ENCODE data around the gene RRBP1.

RRBP1 gene

DNA sequence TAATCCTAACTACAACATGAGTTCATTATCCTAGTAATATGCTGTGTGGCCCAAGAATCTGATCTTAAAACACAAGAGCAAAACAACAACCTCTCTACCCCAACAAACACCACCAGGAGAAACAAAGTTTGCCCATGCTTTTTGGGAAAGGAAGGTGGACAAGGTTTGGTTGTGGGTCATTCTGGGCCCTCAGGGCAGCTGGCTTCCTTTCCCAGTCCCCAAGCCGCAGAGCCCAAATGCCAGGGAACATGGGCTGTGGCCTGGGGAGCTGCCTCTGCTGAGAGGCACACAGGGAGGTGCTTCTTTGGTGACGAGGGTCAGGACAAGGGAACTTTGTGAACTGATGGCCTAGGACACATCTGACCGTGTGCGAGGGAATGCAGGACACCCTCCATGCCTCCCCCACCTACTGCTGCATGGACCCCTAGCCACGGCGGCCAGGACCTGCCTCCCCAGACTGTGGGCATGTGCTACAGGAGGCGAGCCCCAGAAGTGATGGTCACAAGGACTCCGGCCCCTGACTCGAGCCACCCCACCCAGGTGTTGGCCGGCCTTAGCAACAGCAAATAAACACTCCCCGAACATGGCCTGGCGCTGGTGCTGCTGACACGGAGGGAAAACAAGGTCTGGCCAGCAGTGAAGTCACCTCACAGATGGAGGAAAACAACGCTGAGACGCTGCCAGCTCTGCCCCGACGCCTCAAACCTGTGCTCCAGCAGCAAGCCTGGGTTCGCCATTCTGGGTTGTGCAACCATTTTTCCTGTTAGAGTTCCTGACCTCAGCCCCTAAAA lies 55.6 kb downstream of the RRBP1 start:
- DNase-seq (no peak), ATAC-seq (no peak)
- Mint-ChIP-seq H3K9me3 (no peaks in the 10 kb centered on the region), H3K27me3 (no peaks in the 10 kb centered on the region), H3K4me3 (no peak overlapping the region), H3K27ac (no peak overlapping the region), H3K4me1 (no peaks in the 10 kb centered on the region), H3K36me3 (ENCODE audit: low read depth) (peaks cover 2% of the 10 kb centered on the region)

DNA sequence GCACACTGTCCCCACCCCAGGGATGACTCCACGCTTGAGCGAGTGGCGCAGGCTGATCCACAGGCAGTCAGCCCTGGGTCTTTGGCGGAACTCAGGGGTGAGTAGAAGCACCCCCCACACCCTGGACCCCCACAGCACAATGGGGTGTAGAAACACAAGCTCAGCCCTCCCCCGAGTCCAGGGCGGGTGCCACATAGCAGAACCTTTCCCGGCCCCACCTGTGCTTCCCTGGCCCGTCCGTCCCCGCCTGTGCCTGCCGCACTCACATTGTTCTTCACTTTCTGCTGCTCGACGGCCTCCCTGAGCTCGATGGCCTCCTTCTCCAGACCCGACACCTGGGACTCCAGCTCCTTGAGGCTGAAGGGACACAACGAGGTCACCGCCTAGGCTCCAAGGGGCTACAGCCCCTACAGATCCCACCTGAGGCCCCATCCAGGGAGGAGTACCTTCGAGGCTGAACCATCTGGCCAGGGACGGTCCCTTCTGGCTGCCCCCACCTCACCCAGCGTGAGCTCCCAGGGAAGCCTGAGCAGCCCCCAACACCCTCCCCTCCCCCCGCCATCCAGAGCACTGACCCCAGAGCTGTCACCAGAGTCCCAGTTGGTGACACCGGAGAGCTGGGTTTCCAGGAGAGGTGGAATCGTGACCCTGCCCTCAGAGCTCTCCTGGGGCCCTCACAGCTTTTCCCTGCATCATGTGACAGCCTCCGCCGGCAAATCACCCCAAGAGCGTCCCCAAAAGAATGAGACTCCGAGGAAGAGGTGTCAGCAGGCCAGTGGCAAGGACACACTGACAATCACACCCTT lies 56.6 kb downstream of the RRBP1 start:
- Mint-ChIP-seq H3K9me3 (no peaks in the 10 kb centered on the region), H3K4me1 (no peaks in the 10 kb centered on the region), H3K4me3 (no peak overlapping the region), H3K27ac (no peak overlapping the region), H3K27me3 (no peaks in the 10 kb centered on the region), H3K36me3 (ENCODE audit: low read depth) (peaks cover 2% of the 10 kb centered on the region)
- ATAC-seq (no peak), DNase-seq (no peak)

DNA sequence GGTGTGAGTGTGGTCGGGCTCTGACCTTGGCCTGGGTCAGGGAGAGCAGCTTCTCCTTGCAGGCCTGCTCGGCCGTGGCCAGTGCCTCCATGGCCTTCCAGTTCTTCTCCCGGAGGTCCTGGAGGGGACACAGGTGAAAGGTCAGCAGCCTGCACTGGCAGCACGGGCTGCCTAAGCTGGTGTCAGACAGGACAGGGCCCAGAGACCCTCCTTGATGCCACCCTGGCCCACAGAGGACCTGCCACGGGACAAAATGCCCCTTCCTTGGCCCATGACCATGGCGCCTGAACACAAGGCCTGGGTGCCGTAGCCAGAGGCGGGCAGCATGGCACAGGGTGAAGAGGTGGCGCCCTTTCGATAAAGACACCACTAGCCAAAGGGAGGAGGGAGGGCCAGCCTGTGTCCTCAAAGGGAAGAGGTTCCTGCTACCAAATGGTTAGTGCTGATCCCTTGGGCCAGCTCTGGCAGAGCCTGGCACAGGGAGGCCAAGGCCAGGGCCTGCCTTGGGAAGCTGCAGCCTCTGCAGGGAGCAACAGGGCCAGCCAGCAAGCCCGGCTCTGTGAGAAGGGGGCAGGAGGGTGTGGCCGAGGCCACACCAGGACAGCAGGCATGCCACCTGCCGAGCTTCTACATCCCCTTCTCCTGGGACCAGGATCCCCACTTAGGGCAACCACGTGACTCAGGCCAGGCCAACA lies 57.3 kb downstream of the RRBP1 start:
- no peak overlapping the region for H3K4me3 Mint-ChIP-seq
- H3K36me3 Mint-ChIP-seq (ENCODE audit: low read depth), result peaks cover 2% of the 10 kb centered on the region
- H3K4me1 Mint-ChIP-seq, result no peaks in the 10 kb centered on the region
- DNase-seq, result no peak
- no peak for ATAC-seq
- H3K27ac Mint-ChIP-seq, result no peak overlapping the region
- H3K27me3 Mint-ChIP-seq, result no peaks in the 10 kb centered on the region
- H3K9me3 Mint-ChIP-seq, result no peaks in the 10 kb centered on the region

DNA sequence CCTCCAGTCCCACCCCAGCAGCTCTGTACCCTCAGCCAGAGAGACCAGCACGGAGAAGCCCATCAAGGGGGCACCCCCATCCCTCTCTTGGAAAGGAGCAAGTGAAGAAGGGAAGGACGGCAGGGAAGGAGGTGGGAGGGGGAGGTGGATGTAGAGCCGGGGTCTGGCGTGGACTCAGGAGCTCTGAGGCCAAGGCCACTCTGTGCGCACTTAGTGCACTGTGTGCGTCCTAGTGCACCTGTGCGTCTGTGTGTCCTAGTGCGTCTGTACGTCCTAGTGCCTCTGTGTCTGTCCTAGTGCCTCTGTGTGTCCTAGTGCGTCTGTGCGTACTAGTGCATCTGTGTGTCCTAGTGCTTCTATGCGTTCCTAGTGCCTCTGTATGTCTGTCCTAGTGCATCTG lies 58.0 kb downstream of the RRBP1 start:
- H3K9me3 Mint-ChIP-seq, result no peaks in the 10 kb centered on the region
- H3K4me1 Mint-ChIP-seq, result no peaks in the 10 kb centered on the region
- no peak overlapping the region for H3K4me3 Mint-ChIP-seq
- no peak overlapping the region for H3K27ac Mint-ChIP-seq
- peaks cover 2% of the 10 kb centered on the region for H3K36me3 Mint-ChIP-seq (ENCODE audit: low read depth)
- H3K27me3 Mint-ChIP-seq, result no peaks in the 10 kb centered on the region
- ATAC-seq, result no peak
- DNase-seq, result no peak

DNA sequence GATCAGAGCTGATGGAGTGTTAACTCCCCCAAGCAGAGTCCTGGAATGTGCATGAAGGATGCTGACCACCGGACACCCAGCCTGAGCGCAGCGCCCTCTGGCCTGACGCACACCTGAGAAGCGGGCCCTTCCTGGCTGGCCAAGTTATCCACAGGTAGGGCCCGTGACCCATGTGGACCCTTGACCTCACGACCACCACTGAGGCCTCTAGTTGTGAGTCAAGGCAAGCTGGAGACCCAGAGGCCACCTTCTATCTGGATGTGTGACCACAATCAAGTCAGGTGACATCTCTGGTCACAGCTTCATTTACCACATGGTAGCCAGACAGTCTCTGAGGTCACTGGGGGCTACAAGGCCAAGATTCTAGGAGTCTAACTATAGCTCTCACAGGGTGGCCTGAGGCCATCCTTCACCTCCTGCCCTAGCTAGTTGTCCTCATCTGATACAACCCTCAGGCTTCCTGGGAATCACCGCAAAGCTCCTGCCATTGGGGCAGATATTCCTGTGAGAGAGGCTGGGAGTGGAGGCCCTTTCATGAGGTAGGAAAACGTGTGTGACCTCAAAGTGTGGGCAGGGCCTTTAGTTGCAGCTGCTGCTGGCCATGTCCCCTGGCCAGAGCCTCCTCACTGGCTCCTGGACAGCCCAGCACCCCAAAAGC lies 59.1 kb downstream of the RRBP1 start:
- Mint-ChIP-seq H3K36me3 (ENCODE audit: low read depth) (peaks cover 2% of the 10 kb centered on the region), H3K4me1 (no peaks in the 10 kb centered on the region)
- no peak for ATAC-seq

DNA sequence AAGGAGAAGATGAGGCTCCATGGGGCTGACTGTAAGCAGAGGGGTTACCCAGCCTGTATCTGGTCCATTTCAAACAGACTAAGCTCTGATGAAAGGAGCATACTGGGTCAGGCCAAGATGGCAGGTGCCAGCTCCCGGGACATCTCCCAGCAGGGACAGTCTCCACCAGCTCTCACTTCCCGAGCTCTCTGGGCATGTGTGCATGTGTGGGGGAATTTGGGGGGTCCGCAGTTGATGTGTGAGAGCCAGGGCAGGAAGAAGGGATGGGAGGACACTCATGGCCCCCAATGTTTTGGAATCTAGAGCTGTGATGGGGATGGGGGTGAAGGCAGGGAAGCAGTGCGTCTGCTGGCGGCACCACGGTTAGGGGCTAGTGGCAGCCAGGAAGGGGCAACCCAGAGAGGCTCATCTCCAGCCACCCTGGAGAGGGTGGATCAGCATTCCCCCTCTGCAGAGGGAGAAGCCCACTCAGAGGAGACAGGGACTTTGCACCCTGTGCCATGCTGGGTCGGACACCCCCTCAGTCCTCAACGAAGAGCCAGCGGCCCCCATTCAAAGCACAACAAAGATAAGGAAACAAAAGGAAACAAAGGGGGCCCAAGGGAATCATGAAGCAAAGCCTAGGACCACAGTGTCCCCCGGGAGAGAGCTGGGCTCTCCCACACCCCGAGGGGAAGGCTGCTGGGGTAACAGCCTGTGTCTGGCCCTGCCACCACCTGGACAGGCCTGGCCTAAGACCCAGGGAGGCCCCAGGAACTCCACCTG lies 59.8 kb downstream of the RRBP1 start:
- H3K9me3 Mint-ChIP-seq, result no peaks in the 10 kb centered on the region
- no peak for ATAC-seq
- H3K4me3 Mint-ChIP-seq, result no peak overlapping the region
- H3K27me3 Mint-ChIP-seq, result no peaks in the 10 kb centered on the region
- no peak for DNase-seq
- H3K27ac Mint-ChIP-seq, result no peak overlapping the region
- H3K4me1 Mint-ChIP-seq, result no peaks in the 10 kb centered on the region
- H3K36me3 Mint-ChIP-seq (ENCODE audit: low read depth), result peaks cover 2% of the 10 kb centered on the region

More for the DNA sequence above, 59.1 kb downstream of the RRBP1 start:
- Mint-ChIP-seq H3K27me3 (no peaks in the 10 kb centered on the region), H3K27ac (no peak overlapping the region), H3K4me3 (no peak overlapping the region), H3K9me3 (no peaks in the 10 kb centered on the region)
- no peak for DNase-seq

DNA sequence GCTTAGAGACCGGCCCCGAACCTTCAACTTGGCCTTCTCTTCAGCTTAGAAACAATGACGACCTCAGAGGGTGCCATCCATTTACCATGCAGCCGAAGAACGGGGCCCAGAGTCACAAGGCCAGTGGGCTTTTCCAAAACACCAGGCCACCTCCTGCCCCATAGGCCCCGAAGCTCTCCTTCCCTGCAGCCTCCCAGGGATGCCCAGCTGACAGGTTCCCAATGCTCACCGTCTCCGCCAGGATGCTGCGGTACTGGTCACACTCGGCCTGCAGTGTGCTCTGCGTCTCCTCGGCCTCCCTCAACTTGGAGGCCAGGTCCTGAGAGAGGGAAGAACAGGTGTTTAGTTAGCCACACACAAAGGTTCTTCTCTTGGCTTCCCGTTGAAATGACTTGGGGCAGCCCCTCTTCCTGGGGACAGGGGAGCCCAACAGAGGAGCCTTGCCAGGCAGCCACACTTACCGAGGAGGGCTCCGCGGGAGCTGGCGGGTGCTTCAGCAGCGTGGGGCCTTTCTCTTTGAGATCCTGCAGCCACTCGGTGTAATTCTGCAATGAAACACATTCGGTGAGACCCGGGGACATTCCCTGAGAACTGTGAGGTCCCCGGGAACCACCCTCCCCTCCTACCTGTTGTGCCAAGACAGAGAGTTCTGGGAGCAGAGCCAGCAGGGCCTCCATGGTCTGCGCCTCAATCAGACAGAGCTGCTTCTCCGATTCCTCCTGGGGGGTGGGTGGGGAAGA lies 60.6 kb downstream of the RRBP1 start:
- Mint-ChIP-seq H3K27me3 (no peaks in the 10 kb centered on the region), H3K27ac (no peak overlapping the region), H3K4me3 (no peak overlapping the region), H3K9me3 (no peaks in the 10 kb centered on the region), H3K4me1 (no peaks in the 10 kb centered on the region), H3K36me3 (ENCODE audit: low read depth) (peaks cover 2% of the 10 kb centered on the region)
- DNase-seq (no peak), ATAC-seq (no peak)

DNA sequence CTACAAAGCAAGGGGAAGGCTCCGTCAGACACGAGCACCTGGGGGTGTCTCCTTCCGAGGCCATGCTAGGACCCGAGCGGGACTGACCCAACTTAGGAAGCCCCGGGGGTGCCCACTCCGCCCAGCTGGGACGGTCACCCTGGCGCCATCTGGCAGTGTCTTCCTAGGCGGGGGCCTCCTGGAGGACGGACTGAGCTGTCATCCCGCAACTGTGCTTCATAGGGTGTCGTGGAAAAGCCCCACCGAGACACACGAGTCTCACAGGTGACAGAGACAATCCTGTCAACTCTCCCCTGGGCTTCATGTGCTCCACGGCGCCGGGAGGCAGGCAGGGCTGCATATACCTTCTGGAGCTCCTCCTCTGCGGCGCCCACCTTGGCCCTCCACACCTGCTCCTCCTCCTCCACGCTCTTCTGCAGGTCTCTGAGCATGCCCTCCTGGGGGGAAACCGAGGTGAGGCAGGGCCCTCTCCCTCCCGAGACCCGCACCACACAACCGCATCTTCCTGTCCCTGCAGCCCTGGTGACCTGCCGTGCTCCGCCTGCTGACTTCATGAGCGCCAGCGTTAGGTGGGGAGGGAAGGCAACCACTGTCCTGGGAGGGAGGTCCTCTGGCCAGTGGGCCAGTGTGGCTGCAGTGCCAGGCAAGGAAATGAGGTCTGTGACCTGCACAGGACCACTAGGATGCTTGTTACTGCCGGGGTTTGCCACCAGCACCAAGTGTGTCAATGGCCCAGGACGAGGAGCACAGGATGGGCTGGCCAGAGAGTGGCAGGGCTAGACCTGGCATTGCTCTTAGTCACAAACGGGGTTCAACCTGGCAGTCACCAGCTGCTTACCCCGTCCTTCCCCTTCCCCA lies 61.4 kb downstream of the RRBP1 start:
- Mint-ChIP-seq H3K4me1 (no peaks in the 10 kb centered on the region), H3K36me3 (ENCODE audit: low read depth) (peaks cover 2% of the 10 kb centered on the region)

DNA sequence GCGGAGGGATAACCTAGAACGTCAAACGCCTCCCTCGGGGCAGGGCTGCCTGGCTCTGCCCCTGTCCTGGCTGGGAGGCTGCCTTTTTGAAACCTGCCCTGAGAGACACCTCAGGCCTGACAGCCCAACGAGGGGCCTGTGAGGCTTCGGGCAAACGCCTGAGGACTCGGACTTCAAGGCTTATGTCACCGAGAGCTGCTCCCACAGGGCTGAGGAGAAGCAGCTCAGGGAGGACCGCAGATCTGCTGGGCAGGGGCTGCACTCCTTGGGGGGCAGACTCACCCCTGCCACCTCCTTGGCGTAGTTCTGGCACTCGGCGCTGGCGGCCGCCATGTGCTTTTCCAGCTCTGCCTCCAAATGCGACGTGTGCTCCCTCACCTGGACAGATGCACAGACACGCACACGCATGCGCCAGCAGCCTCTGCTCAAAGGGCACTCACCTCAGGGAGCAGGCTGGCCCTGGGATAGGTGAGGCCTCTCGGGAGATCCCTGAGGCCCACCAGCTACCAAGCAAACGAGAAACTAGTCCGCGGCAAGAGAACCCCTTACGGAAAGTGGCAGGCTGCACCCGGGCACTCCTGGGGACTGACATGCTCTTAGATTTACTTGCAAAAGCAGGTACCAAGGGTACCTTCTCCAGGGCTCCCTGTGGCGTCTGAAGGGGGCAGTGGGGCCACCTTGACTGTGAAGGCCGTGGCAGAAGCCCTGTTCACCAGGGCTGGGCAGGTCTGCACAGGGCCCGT lies 62.5 kb downstream of the RRBP1 start:
- no peak for DNase-seq
- no peaks in the 10 kb centered on the region for H3K4me1 Mint-ChIP-seq
- no peak for ATAC-seq
- H3K4me3 Mint-ChIP-seq, result no peak overlapping the region
- no peak overlapping the region for H3K27ac Mint-ChIP-seq
- H3K27me3 Mint-ChIP-seq, result no peaks in the 10 kb centered on the region
- H3K9me3 Mint-ChIP-seq, result no peaks in the 10 kb centered on the region
- peaks cover 2% of the 10 kb centered on the region for H3K36me3 Mint-ChIP-seq (ENCODE audit: low read depth)

More for the DNA sequence above, 61.4 kb downstream of the RRBP1 start:
- Mint-ChIP-seq H3K4me3 (no peak overlapping the region), H3K9me3 (no peaks in the 10 kb centered on the region), H3K27me3 (no peaks in the 10 kb centered on the region), H3K27ac (no peak overlapping the region)
- DNase-seq (no peak), ATAC-seq (no peak)

DNA sequence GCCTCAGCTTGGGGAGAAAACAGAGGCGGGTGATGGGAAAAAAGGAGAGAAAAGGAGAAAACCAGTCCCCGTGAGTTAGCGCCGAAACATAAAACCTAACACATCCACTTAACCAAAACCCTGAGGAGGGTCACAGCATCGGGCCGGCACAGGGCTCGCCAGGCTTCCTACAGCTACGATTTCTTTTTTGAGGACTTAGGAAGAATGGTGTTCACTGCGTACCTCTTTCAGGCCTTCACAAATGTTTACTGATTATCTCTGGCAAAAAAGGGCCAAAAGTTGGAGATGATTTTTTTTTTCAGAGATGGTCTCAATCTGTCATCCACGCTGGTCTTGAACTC lies 63.4 kb downstream of the RRBP1 start:
- H3K27ac Mint-ChIP-seq, result no peak overlapping the region

DNA sequence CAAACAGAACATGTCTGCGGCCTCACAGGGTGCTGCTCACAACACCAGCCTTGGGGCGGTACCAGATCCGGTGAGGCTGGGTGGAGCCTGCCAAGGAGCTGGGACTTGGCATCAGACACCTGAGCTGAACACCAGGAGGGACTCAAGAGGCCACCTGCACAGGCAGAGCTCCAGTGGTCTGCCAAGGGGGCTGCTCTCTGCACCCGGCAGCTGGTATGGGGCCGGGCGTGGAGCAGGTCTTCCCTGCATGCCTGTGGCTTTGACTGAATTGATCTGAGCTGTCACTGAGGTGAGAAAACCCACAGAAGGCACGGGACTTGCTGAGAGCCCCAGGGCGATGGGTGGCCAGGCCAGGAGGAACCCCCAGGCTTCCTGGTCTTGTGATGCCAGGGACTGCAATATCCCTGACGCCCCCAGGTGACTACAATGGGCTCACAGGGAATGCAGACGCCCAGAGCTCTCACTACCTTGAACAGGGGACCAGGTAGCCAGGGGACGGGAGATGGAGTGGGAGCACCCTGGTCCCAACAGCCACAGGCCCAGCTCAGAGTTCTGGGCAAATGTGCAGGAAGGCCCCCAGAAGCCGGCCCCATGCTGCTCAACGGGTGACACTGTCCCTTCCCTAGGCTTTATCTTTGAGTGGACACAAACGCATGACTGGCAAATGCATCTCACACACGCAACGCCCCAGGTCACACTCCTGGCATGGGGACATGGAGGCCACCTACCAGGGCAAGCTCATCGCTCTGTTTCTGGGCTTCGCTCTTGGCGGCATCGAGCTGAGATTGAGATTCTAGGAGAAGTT lies 64.0 kb downstream of the RRBP1 start:
- no peak overlapping the region for H3K27ac Mint-ChIP-seq
- no peak overlapping the region for H3K4me3 Mint-ChIP-seq
- no peaks in the 10 kb centered on the region for H3K36me3 Mint-ChIP-seq (ENCODE audit: low read depth)
- H3K9me3 Mint-ChIP-seq, result no peaks in the 10 kb centered on the region
- no peak for ATAC-seq
- no peak for DNase-seq
- H3K4me1 Mint-ChIP-seq, result no peaks in the 10 kb centered on the region
- no peaks in the 10 kb centered on the region for H3K27me3 Mint-ChIP-seq

More for the DNA sequence above, 63.4 kb downstream of the RRBP1 start:
- Mint-ChIP-seq H3K9me3 (no peaks in the 10 kb centered on the region), H3K4me3 (no peak overlapping the region), H3K4me1 (no peaks in the 10 kb centered on the region), H3K27me3 (no peaks in the 10 kb centered on the region), H3K36me3 (ENCODE audit: low read depth) (no peaks in the 10 kb centered on the region)
- ATAC-seq (no peak), DNase-seq (no peak)

Data from activated naive CD8-positive, alpha-beta T cell treated with anti-CD3 and anti-CD28 coated beads, Interleukin-2, amount 50 U/mL, for 24 hours (primary cell).